Activated effector memory CD4-positive, alpha-beta T cell treated with Interleukin-2 at 50 U/mL for 16 hours (primary cell): ENCODE data around the gene IL22.
A peak's percentile ranks its signal among the peaks of the same experiment; 100 is the strongest.

Experiments
- DNase-seq: peaks from one replicate; pipeline ENCODE4 v3.0.0-alpha.2; 2020

IL22 gene

GRCh38 chr12:68263366-68263765 lies 10.0 kb upstream of the IL22 start:
- DNase-seq = no peak

- no peak for DNase-seq
These were observed 8.5 kb upstream of the IL22 start for GRCh38 chr12:68261896-68262295.

GRCh38 chr12:68260153-68260552 lies 6.7 kb upstream of the IL22 start:
- no peak for DNase-seq

GRCh38 chr12:68259318-68259940 lies 6.0 kb upstream of the IL22 start:
- DNase-seq = no peak

GRCh38 chr12:68252077-68252476 lies 1.3 kb downstream of the IL22 start:
- DNase-seq = no peak

- DNase-seq = no peak
These were observed 3.0 kb downstream of the IL22 start for GRCh38 chr12:68250454-68250853.

- no peak for DNase-seq
These were observed 5.6 kb downstream of the IL22 start for GRCh38 chr12:68247785-68248184.

GRCh38 chr12:68246350-68246749 lies 7.1 kb downstream of the IL22 start:
- no peak for DNase-seq

- no peak for DNase-seq
These were observed 8.0 kb downstream of the IL22 start for GRCh38 chr12:68245180-68246021.

- no peak for DNase-seq
These were observed 10.6 kb downstream of the IL22 start for GRCh38 chr12:68242777-68243176.

- peak; percentile 21 for DNase-seq
These were observed 12.4 kb downstream of the IL22 start for GRCh38 chr12:68240975-68241374.

GRCh38 chr12:68240079-68240478 lies 13.3 kb downstream of the IL22 start:
- no peak for DNase-seq

- DNase-seq = no peak
These were observed 14.0 kb downstream of the IL22 start for GRCh38 chr12:68239309-68239982.

GRCh38 chr12:68237619-68238018 lies 15.8 kb downstream of the IL22 start:
- DNase-seq = no peak

- DNase-seq = no peak
These were observed 16.3 kb downstream of the IL22 start for GRCh38 chr12:68237078-68237477.

GRCh38 chr12:68236421-68237059 lies 16.9 kb downstream of the IL22 start:
- peak; percentile 16 for DNase-seq

- DNase-seq = no peak
These were observed 17.8 kb downstream of the IL22 start for GRCh38 chr12:68235576-68235975.

GRCh38 chr12:68234140-68234539 lies 19.3 kb downstream of the IL22 start:
- DNase-seq = no peak

- no peak for DNase-seq
These were observed 19.9 kb downstream of the IL22 start for GRCh38 chr12:68233498-68233897.

GRCh38 chr12:68231691-68232090 lies 21.7 kb downstream of the IL22 start:
- no peak for DNase-seq

GRCh38 chr12:68231229-68231628 lies 22.2 kb downstream of the IL22 start:
- no peak for DNase-seq

- DNase-seq = no peak
These were observed 23.4 kb downstream of the IL22 start for GRCh38 chr12:68229956-68230355.

- DNase-seq = no peak
These were observed 26.0 kb downstream of the IL22 start for GRCh38 chr12:68227356-68227755.
